MCF 10A (cell line): ENCODE measurements around the gene IPO13. TPM values are rescaled to one million over a fixed set of nuclear protein-coding genes. Genes with fewer than 3 reads are reported as not detected.

ENCODE experiments used
- BruUV-seq: library from RNA; stranded (reverse); fragments of 400-500 nt; replicated peaks from 2 replicates; lab custom pipeline; 2021; lab: Mats Ljungman, UMichigan
- CTCF ChIA-PET: fragments of 300-600 bp; sonication (Branson Sonifier 250); formaldehyde crosslinking; extraction: SDS; loops from one replicate; lab custom pipeline; 2021; ENCODE audit warnings: antibody characterized with exemption, inconsistent platforms; lab: Yijun Ruan, JAX
- POLR2A ChIA-PET: fragments of 300-600, 350-650 bp; sonication (Branson Sonifier 250); formaldehyde crosslinking; extraction: SDS; loops from one replicate; lab custom pipeline; 2020; ENCODE audit warnings: antibody characterized with exemption, inconsistent platforms; lab: Yijun Ruan, JAX
- DNase-seq: peaks from one replicate; pipeline ENCODE4 v3.0.0-alpha.2; 2018; ENCODE audit not compliant: unreplicated experiment
- H3K27ac Mint-ChIP-seq: one replicate; pipeline ENCODE4 v1.8.0; 2022; ENCODE audit warnings: mild to moderate bottlenecking, low read depth, mixed read lengths; ENCODE audit not compliant: unreplicated experiment
- H3K27me3 Mint-ChIP-seq: one replicate; pipeline ENCODE4 v1.8.0; 2022; ENCODE audit warnings: mixed read lengths; ENCODE audit not compliant: insufficient read depth, unreplicated experiment
- H3K36me3 Mint-ChIP-seq: one replicate; pipeline ENCODE4 v1.8.0; 2022; ENCODE audit warnings: mild to moderate bottlenecking, moderate library complexity, mixed read lengths; ENCODE audit not compliant: insufficient read depth, unreplicated experiment
- H3K4me1 Mint-ChIP-seq: one replicate; pipeline ENCODE4 v1.8.0; 2022; ENCODE audit warnings: mixed read lengths; ENCODE audit not compliant: insufficient read depth, unreplicated experiment
- H3K4me3 Mint-ChIP-seq: one replicate; pipeline ENCODE4 v1.8.0; 2022; ENCODE audit warnings: mild to moderate bottlenecking, moderate library complexity, mixed read lengths; ENCODE audit not compliant: unreplicated experiment
- H3K9me3 Mint-ChIP-seq: one replicate; pipeline ENCODE4 v1.8.0; 2022; ENCODE audit warnings: mixed read lengths; ENCODE audit not compliant: unreplicated experiment
- intact Hi-C: fragments of 100-400 bp; cut with micrococcal nuclease; formaldehyde crosslinking; loops from 2 replicates; pipeline ENCODE4 v1.14.1; 2022
- total RNA-seq: library from RNA; stranded (reverse); gene quantifications from 2 replicates; pipeline ENCODE4 v1.2.3, GENCODE V29; 2022
- TF ChIP-seq, protein P1 (sequence below): fragments of 200-600 bp; IDR thresholded peaks from one replicate; pipeline ENCODE4 v1.8.0; 2022; ENCODE audit warnings: antibody characterized with exemption, mild to moderate bottlenecking; ENCODE audit not compliant: unreplicated experiment

Gene IPO13
- total RNA-seq, 1 experiment from 2014 or later = 23.9 TPM

DNA sequence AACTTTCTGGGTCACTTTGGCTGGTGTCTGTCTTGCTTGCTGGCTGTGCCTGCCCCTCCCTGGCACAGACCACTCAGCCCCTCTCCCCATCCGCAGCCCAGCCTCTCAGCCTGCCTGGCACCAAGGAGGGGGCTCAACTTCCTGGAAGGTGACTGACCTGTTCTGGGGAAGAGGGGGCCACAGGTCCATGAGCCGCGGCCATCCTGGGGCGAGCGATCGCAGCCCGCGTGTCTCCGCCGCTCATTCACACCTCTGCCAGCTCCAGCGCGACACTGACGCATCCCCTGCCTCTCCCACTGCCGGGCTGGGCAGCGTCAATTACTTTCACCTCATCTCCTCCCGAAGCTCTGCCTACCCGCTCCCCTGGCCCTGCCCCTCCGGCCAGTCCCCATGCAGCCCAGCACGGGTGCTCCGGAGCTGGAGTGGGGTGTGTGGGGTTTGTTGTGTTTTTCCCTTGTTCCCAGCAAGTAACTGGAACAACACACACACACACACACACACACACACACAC, 70.2 kb downstream of the IPO13 start:
- no peaks in the 10 kb centered on the region for H3K9me3 Mint-ChIP-seq
- H3K4me3 Mint-ChIP-seq = no peak overlapping the region
- TF ChIP-seq, protein P1, sequence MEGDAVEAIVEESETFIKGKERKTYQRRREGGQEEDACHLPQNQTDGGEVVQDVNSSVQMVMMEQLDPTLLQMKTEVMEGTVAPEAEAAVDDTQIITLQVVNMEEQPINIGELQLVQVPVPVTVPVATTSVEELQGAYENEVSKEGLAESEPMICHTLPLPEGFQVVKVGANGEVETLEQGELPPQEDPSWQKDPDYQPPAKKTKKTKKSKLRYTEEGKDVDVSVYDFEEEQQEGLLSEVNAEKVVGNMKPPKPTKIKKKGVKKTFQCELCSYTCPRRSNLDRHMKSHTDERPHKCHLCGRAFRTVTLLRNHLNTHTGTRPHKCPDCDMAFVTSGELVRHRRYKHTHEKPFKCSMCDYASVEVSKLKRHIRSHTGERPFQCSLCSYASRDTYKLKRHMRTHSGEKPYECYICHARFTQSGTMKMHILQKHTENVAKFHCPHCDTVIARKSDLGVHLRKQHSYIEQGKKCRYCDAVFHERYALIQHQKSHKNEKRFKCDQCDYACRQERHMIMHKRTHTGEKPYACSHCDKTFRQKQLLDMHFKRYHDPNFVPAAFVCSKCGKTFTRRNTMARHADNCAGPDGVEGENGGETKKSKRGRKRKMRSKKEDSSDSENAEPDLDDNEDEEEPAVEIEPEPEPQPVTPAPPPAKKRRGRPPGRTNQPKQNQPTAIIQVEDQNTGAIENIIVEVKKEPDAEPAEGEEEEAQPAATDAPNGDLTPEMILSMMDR = no peak
- no peaks in the 10 kb centered on the region for H3K4me1 Mint-ChIP-seq
- no peak overlapping the region for H3K27ac Mint-ChIP-seq
- BruUV-seq = no TSS peak
- CTCF ChIA-PET = interaction anchor here (1.0 to 2.0 kb wide), 2 partner anchors 10 to 19 kb away, joined by 4 to 7 read pairs; no protein-coding TSS in a partner anchor
- no peak for DNase-seq
- H3K27me3 Mint-ChIP-seq = no peaks in the 10 kb centered on the region
- intact Hi-C loops = no loop called here
- peaks cover 6% of the 10 kb centered on the region for H3K36me3 Mint-ChIP-seq
- POLR2A ChIA-PET = interaction anchor here (0.6 kb wide), 1 partner anchor 13 kb away, joined by 3 read pairs; no protein-coding TSS in a partner anchor

Other genes starting within 250 kb of the IPO13 start
- gene ST3GAL3, start 239.4 kb upstream of the IPO13 start, total RNA-seq = 22.4 and 24.2 TPM in 2 replicates
- 1.9 TPM in 2 replicates for gene ARTN, start 13.1 kb upstream of the IPO13 start, total RNA-seq
- gene DPH2, start 23.1 kb downstream of the IPO13 start, total RNA-seq = 27.9 and 38.9 TPM in 2 replicates
- 120 and 141 TPM in 2 replicates for gene ATP6V0B, start 28.0 kb downstream of the IPO13 start, total RNA-seq
- 56.3 and 68.4 TPM in 2 replicates for gene B4GALT2, start 32.3 kb downstream of the IPO13 start, total RNA-seq
- 3.6 and 4.8 TPM in 2 replicates for gene CCDC24, start 44.6 kb downstream of the IPO13 start, total RNA-seq
- 62.2 and 64.9 TPM in 2 replicates for gene SLC6A9, start 84.5 kb downstream of the IPO13 start, total RNA-seq
- gene KLF17, start 171.9 kb downstream of the IPO13 start, total RNA-seq = not detected in 2 replicates
- 0.10 TPM in 1 of 2 replicates, not detected in the other for gene KLF18, start 194.7 kb downstream of the IPO13 start, total RNA-seq